NB4 (cell line): Measurements from ENCODE around the gene NELL2.

ENCODE experiments used
- DNase-seq: peaks from one replicate; pipeline ENCODE4 v3.0.0; 2010; ENCODE audit warnings: low read depth
- H3K4me3 ChIP-seq: one replicate; pipeline ENCODE4 v1.5.1; 2011; ENCODE audit warnings: mild to moderate bottlenecking, low read depth, low read length, moderate library complexity
- CTCF ChIP-seq: IDR thresholded peaks from one replicate; pipeline ENCODE4 v1.5.1; 2012; ENCODE audit warnings: low read depth, low read length
- MAX ChIP-seq: IDR thresholded peaks from 2 replicates; pipeline ENCODE4 v1.6.1; 2011; ENCODE audit warnings: low read depth, low read length
- MYC ChIP-seq: IDR thresholded peaks from 2 replicates; pipeline ENCODE4 v1.6.1; 2011; ENCODE audit warnings: low read depth, low read length
- POLR2A ChIP-seq: IDR thresholded peaks from 2 replicates; pipeline ENCODE4 v1.6.1; 2011; ENCODE audit warnings: mild to moderate bottlenecking; ENCODE audit not compliant: insufficient read length; ENCODE audit errors: extremely low read depth

NELL2 gene

DNA sequence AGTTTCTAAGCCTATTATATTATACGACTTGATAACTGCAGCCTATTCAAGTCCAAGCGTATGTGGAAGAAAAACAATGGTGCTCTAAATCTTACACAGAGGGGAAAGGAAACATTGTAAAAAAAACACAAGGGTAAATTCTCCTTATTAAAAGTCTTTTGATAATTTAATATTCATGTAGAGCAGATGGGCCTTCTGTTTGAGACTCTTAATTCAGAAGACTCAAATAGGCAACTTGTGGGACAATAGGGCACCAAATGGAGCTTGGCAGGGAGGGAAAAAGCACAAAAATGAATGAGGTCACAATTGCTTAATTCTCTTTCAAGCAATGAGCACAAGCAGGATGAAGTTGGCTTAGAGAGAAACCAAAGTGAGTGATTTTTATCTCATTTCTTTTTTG, 159.4 kb downstream of the NELL2 start:
- no peak for TF ChIP-seq POLR2A
- no peak for TF ChIP-seq CTCF
- no peak for TF ChIP-seq MAX
- no peak for TF ChIP-seq MYC
- no peak overlapping the region for H3K4me3 ChIP-seq
- DNase-seq, result no peak

- TF ChIP-seq POLR2A (no peak), MAX (no peak), MYC (no peak), CTCF (no peak)
- DNase-seq, result no peak
- H3K4me3 ChIP-seq, result no peak overlapping the region
Measured at GRCh38 chr12:44711736-44712135, 164.4 kb downstream of the NELL2 start.

DNA sequence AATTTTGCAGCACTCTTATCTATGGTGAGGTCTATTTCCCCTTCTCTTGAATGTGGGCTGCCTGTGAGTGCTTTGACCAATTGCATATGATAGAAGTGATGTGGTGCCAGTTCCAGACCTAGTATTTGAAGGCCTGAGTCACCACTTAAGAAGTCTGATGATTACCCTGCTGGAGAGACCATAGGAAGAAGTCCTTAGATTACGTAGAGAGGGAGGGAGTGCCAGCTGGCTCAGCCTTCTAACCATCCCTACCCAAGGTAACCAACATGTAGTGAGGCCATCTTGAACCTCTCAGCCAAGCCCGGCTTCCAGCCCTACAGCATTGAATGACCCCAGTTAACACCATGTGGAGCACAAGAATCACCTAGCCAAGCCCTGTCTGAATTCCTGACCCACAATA, 166.9 kb downstream of the NELL2 start:
- no peak for DNase-seq
- no peak for TF ChIP-seq CTCF
- TF ChIP-seq MAX, result no peak
- no peak for TF ChIP-seq MYC
- TF ChIP-seq POLR2A, result no peak

DNA sequence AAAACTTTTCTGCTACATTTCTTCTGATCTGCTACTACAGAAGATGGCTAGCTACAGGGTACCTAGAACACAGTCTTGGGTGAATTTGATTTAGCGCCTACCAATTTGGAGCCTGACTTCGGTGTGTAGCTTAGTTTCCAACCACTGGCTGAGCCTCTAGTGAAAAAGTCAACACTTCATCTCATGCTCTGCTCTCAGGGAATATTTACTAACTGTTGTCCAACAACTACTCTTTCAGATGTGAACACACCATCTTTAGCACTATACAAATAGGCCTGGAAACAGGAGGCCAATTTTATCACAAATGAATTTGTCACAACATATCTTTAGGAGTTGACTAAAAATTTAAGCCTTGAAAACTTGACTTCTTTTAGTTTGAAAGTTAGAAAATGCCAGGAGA, 167.9 kb downstream of the NELL2 start:
- no peak for TF ChIP-seq CTCF
- no peak for TF ChIP-seq MAX
- no peak for TF ChIP-seq POLR2A
- no peak for TF ChIP-seq MYC
- no peak for DNase-seq
- no peak overlapping the region for H3K4me3 ChIP-seq

More for the DNA sequence above, 166.9 kb downstream of the NELL2 start:
- no peak overlapping the region for H3K4me3 ChIP-seq

DNA sequence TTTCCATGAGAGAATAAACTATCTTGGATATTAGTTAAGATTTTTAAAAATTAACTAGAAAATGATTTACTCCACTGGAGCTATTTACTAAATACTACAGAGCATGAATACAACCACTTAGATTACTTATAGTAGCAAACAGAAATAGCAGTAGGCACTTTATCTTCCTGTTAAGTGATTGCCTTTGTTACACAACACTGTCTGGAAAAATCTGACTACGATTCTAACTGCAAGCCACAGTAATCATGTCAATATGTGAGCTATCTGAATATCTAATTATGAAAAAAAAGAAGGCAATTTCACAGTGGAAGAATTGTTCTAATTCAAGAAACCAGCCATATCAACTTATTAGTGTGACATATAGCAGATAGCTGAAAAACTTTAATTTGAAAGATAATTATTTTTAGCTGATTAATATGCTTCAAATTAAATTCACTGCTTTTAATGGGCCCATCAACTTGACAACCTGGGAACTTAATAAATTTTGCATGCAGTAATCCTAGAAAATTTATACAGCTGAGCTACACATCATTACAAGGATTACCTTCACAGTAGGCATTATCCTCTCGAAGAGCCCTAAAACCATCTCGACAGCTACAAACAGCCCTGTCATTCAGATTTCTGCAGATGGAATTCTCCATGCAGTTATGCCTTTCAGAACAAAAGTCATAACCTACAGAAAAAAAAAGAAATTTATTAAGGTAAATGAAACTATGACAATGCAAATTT, 172.8 kb downstream of the NELL2 start:
- TF ChIP-seq MYC (no peak), POLR2A (no peak), CTCF (no peak), MAX (no peak)
- DNase-seq, result no peak

More for the DNA sequence above, 172.8 kb downstream of the NELL2 start:
- H3K4me3 ChIP-seq, result no peak overlapping the region
